WTC11 (cell line): ENCODE results near the gene CLCN4. TPM values are rescaled to one million over a fixed set of nuclear protein-coding genes. Genes with fewer than 3 reads are reported as not detected.

Experiments
- ATAC-seq: fragments of 200-7000 bp; cut with Tn5 transposase; 2 replicates; pipeline ENCODE4 v1.10.0; 2021; ENCODE audit warnings: mild to moderate bottlenecking, moderate library complexity
- CTCF ChIA-PET: fragments of 300-600 bp; sonication (Branson Sonifier 250); formaldehyde crosslinking; loops from one replicate; lab custom pipeline; 2021; ENCODE audit warnings: antibody characterized with exemption; lab: Charles Lee
- POLR2A ChIA-PET: fragments of 350-600 bp; sonication (Branson Sonifier 250); formaldehyde crosslinking; loops from one replicate; lab custom pipeline; 2021; ENCODE audit warnings: antibody characterized with exemption; lab: Charles Lee
- DNase-seq: peaks from one replicate; pipeline ENCODE4 v3.0.0; 2021; ENCODE audit warnings: low spot score
- H3K27ac Mint-ChIP-seq: 2 replicates; pipeline ENCODE4 v1.8.0; 2021; ENCODE audit warnings: mixed read lengths
- H3K27me3 Mint-ChIP-seq: 2 replicates; pipeline ENCODE4 v1.8.0; 2021; ENCODE audit warnings: low read depth, mild to moderate bottlenecking, moderate library complexity, mixed read lengths
- H3K36me3 Mint-ChIP-seq: 2 replicates; pipeline ENCODE4 v1.8.0; 2021; ENCODE audit warnings: mixed read lengths
- H3K4me1 Mint-ChIP-seq: 2 replicates; pipeline ENCODE4 v1.8.0; 2022; ENCODE audit warnings: mixed read lengths
- H3K4me3 Mint-ChIP-seq: 2 replicates; pipeline ENCODE4 v1.8.0; 2021; ENCODE audit warnings: mild to moderate bottlenecking, moderate library complexity, mixed read lengths
- H3K9me3 Mint-ChIP-seq: 2 replicates; pipeline ENCODE4 v1.8.0; 2021; ENCODE audit warnings: mixed read lengths
- ARID4B ChIP-seq: sonication (generic); formaldehyde crosslinking; IDR thresholded peaks from 2 replicates; pipeline ENCODE4 v1.8.0; 2023; ENCODE audit warnings: missing genetic modification reagents, mild to moderate bottlenecking, borderline replicate concordance
- ATF2 ChIP-seq: sonication (generic); formaldehyde crosslinking; IDR thresholded peaks from 2 replicates; pipeline ENCODE4 v1.8.1; 2022; ENCODE audit warnings: low read depth, missing genetic modification reagents, borderline replicate concordance
- CBFB ChIP-seq: sonication (generic); formaldehyde crosslinking; IDR thresholded peaks from 2 replicates; pipeline ENCODE4 v1.8.1; 2022; ENCODE audit warnings: mild to moderate bottlenecking, low read depth, missing genetic modification reagents
- ETV6 ChIP-seq: sonication (generic); formaldehyde crosslinking; IDR thresholded peaks from 2 replicates; pipeline ENCODE4 v1.8.1; 2022; ENCODE audit warnings: mild to moderate bottlenecking, missing genetic modification reagents
- MYBL2 ChIP-seq: sonication (generic); formaldehyde crosslinking; IDR thresholded peaks from 2 replicates; pipeline ENCODE4 v1.8.1; 2023; ENCODE audit warnings: mild to moderate bottlenecking, moderate library complexity, missing genetic modification reagents
- NR2C2 ChIP-seq: sonication (generic); formaldehyde crosslinking; IDR thresholded peaks from 2 replicates; pipeline ENCODE4 v1.8.0; 2022; ENCODE audit warnings: mild to moderate bottlenecking, missing genetic modification reagents
- OVOL2 ChIP-seq: fragments of 250-450 bp; sonication (Bioruptor Pico); IDR thresholded peaks from 2 replicates; pipeline ENCODE4 v1.9.0; 2021; ENCODE audit warnings: mild to moderate bottlenecking, borderline replicate concordance
- SMAD4 ChIP-seq: sonication (generic); formaldehyde crosslinking; IDR thresholded peaks from 2 replicates; pipeline ENCODE4 v1.8.0; 2022; ENCODE audit warnings: mild to moderate bottlenecking, missing genetic modification reagents
- SP1 ChIP-seq: sonication (generic); formaldehyde crosslinking; conservative IDR thresholded peaks from 2 replicates; pipeline ENCODE4 v1.8.1; 2022; ENCODE audit warnings: missing genetic modification reagents
- STAT6 ChIP-seq: sonication (generic); formaldehyde crosslinking; conservative IDR thresholded peaks from 2 replicates; pipeline ENCODE4 v1.8.1; 2023; ENCODE audit warnings: mild to moderate bottlenecking, low read depth, missing genetic modification reagents, moderate library complexity
- TCF7 ChIP-seq: sonication (generic); formaldehyde crosslinking; IDR thresholded peaks from 2 replicates; pipeline ENCODE4 v1.8.0; 2022; ENCODE audit warnings: mild to moderate bottlenecking, low read depth, missing genetic modification reagents, moderate library complexity
- TEAD1 ChIP-seq: sonication (generic); formaldehyde crosslinking; IDR thresholded peaks from 2 replicates; pipeline ENCODE4 v1.8.0; 2022; ENCODE audit warnings: mild to moderate bottlenecking, missing genetic modification reagents
- ZBTB21 ChIP-seq: sonication (generic); formaldehyde crosslinking; IDR thresholded peaks from 2 replicates; pipeline ENCODE4 v1.8.1; 2023; ENCODE audit warnings: mild to moderate bottlenecking, missing genetic modification reagents, borderline replicate concordance
- ZNF416 ChIP-seq: fragments of 250-450 bp; sonication (Bioruptor Pico); IDR thresholded peaks from 2 replicates; pipeline ENCODE4 v1.9.0; 2021; ENCODE audit warnings: mild to moderate bottlenecking, inconsistent platforms
- ZNF671 ChIP-seq: fragments of 250-450 bp; sonication (Bioruptor Pico); IDR thresholded peaks from 2 replicates; pipeline ENCODE4 v1.8.0; 2021; ENCODE audit warnings: mild to moderate bottlenecking
- ZSCAN18 ChIP-seq: fragments of 250-450 bp; sonication (Bioruptor Pico); IDR thresholded peaks from 2 replicates; pipeline ENCODE4 v2.1.2; 2022; ENCODE audit warnings: mild to moderate bottlenecking, moderate library complexity
- total RNA-seq: library from RNA; stranded (reverse); gene quantifications from 3 replicates; pipeline ENCODE4 v1.2.3, GENCODE V29; 2021
- TF ChIP-seq, protein P1 (sequence below): sonication (generic); formaldehyde crosslinking; IDR thresholded peaks from 2 replicates; pipeline ENCODE4 v1.8.0; 2022; ENCODE audit warnings: mild to moderate bottlenecking, missing genetic modification reagents
- TF ChIP-seq, protein P2 (sequence below): sonication (generic); formaldehyde crosslinking; IDR thresholded peaks from 2 replicates; pipeline ENCODE4 v1.8.0; 2023; ENCODE audit warnings: missing genetic modification reagents
- TF ChIP-seq, protein P3 (sequence below): sonication (generic); formaldehyde crosslinking; IDR thresholded peaks from 2 replicates; pipeline ENCODE4 v1.8.0; 2022; ENCODE audit warnings: missing genetic modification reagents

CLCN4 gene
- total RNA-seq, 1 experiment from 2014 or later = 8.9 TPM

DNA sequence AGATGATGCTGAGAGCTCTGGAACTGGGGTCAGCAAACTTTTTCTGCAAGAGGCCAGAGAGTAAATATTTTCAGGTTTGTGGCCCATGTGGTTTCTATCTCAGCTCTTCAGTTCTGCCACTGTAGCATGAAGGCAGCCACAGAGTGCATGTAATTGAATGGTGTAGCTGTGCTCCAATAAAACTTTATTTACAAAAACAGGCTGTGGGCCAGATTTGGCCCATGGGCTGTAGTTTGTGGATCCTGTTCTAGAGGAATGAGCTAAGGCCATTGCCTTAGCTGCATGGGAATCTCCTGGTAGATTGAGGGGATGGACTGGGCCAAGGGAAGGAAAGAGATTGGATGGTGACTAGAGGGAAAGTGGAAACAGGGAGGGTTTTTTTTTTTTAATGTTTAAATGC lies 36.8 kb downstream of the CLCN4 start:
- Mint-ChIP-seq H3K27ac (no peak overlapping the region), H3K4me1 (peaks cover 13% of the 10 kb centered on the region), H3K36me3 (peaks cover 8% of the 10 kb centered on the region), H3K9me3 (peaks cover 8% of the 10 kb centered on the region), H3K27me3 (no peaks in the 10 kb centered on the region), H3K4me3 (no peak overlapping the region)
- TF ChIP-seq, protein P1, sequence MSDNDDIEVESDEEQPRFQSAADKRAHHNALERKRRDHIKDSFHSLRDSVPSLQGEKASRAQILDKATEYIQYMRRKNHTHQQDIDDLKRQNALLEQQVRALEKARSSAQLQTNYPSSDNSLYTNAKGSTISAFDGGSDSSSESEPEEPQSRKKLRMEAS (CRISPR knock-in tag) = no peak
- TF ChIP-seq TEAD1 (CRISPR knock-in tag) = no peak
- TF ChIP-seq, protein P2, sequence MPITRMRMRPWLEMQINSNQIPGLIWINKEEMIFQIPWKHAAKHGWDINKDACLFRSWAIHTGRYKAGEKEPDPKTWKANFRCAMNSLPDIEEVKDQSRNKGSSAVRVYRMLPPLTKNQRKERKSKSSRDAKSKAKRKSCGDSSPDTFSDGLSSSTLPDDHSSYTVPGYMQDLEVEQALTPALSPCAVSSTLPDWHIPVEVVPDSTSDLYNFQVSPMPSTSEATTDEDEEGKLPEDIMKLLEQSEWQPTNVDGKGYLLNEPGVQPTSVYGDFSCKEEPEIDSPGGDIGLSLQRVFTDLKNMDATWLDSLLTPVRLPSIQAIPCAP (CRISPR knock-in tag) = no peak
- ATAC-seq (no peak), DNase-seq (no peak)
- ChIA-PET POLR2A (interaction anchor here (0.6 kb wide), 1 partner anchor 646 kb away, joined by 3 read pairs; no protein-coding TSS in a partner anchor), CTCF (no interaction called here)

DNA sequence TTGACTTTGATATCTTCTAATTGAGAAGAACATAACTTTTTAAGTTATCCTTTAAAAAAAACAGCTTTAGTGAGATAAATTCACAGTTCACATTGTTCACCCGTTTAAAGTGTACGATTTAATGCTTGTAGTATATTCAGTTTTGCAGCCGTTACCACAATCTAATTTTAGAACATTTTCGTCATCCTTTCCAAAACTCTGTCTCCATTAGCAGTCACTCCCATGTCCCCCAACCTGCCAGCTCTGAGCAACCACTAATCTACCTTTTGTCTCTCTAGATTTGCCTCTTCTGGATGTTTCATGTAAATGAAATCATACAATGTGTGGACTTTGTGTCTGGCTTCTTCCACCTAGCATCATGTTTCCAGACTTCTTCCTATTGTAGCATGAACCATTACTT lies 38.6 kb downstream of the CLCN4 start:
- DNase-seq = no peak
- Mint-ChIP-seq H3K36me3 (peaks cover 8% of the 10 kb centered on the region), H3K4me3 (no peak overlapping the region), H3K9me3 (peaks cover 8% of the 10 kb centered on the region), H3K27ac (no peak overlapping the region), H3K4me1 (no peaks in the 10 kb centered on the region), H3K27me3 (no peaks in the 10 kb centered on the region)
- ChIA-PET CTCF (no interaction called here), POLR2A (interaction anchor here (0.5 kb wide), 1 partner anchor 692 kb away, joined by 3 read pairs; no protein-coding TSS in a partner anchor)
- no peak for ATAC-seq
- no peak for TF ChIP-seq ZNF671 (CRISPR knock-in tag)
- TF ChIP-seq, protein P2 (CRISPR knock-in tag) = no peak
- TF ChIP-seq ZBTB21 = no peak
- TF ChIP-seq CBFB = no peak
- no peak for TF ChIP-seq ZNF416 (CRISPR knock-in tag)
- TF ChIP-seq NR2C2 (CRISPR knock-in tag) = no peak
- TF ChIP-seq TCF7 (CRISPR knock-in tag) = no peak
- TF ChIP-seq OVOL2 (CRISPR knock-in tag) = no peak
- TF ChIP-seq ARID4B (CRISPR knock-in tag) = no peak
- TF ChIP-seq ETV6 (CRISPR knock-in tag) = no peak
- no peak for TF ChIP-seq SP1 (CRISPR knock-in tag)
- TF ChIP-seq, protein P3, sequence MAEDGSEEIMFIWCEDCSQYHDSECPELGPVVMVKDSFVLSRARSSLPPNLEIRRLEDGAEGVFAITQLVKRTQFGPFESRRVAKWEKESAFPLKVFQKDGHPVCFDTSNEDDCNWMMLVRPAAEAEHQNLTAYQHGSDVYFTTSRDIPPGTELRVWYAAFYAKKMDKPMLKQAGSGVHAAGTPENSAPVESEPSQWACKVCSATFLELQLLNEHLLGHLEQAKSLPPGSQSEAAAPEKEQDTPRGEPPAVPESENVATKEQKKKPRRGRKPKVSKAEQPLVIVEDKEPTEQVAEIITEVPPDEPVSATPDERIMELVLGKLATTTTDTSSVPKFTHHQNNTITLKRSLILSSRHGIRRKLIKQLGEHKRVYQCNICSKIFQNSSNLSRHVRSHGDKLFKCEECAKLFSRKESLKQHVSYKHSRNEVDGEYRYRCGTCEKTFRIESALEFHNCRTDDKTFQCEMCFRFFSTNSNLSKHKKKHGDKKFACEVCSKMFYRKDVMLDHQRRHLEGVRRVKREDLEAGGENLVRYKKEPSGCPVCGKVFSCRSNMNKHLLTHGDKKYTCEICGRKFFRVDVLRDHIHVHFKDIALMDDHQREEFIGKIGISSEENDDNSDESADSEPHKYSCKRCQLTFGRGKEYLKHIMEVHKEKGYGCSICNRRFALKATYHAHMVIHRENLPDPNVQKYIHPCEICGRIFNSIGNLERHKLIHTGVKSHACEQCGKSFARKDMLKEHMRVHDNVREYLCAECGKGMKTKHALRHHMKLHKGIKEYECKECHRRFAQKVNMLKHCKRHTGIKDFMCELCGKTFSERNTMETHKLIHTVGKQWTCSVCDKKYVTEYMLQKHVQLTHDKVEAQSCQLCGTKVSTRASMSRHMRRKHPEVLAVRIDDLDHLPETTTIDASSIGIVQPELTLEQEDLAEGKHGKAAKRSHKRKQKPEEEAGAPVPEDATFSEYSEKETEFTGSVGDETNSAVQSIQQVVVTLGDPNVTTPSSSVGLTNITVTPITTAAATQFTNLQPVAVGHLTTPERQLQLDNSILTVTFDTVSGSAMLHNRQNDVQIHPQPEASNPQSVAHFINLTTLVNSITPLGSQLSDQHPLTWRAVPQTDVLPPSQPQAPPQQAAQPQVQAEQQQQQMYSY (CRISPR knock-in tag) = no peak
- no peak for TF ChIP-seq MYBL2
- no peak for TF ChIP-seq ATF2
- no peak for TF ChIP-seq ZSCAN18 (CRISPR knock-in tag)
- no peak for TF ChIP-seq STAT6 (CRISPR knock-in tag)
- no peak for TF ChIP-seq SMAD4 (CRISPR knock-in tag)
